Activated CD4-positive, CD25-positive, alpha-beta regulatory T cell treated with anti-CD3 and anti-CD28 coated beads, Interleukin-2, amount 50 U/mL, for 16 hours (primary cell): ENCODE measurements around the gene CIBAR2.
"Not testable (repeated sequence)": the region's sequence is repeated elsewhere in the genome, so short reads cannot be mapped to it uniquely, and the experiment has no call there.

Experiments used
- DNase-seq: peaks from one replicate; pipeline ENCODE4 v3.0.0-alpha.2; 2020; ENCODE audit warnings: low read depth, low spot score

Gene CIBAR2

GRCh38 chr16:85128079-85128837 is 16.0 kb upstream of the CIBAR2 start:
- no peak for DNase-seq

- no peak for DNase-seq
Measured at GRCh38 chr16:85127379-85127723, 15.1 kb upstream of the CIBAR2 start.

- no peak for DNase-seq
Measured at GRCh38 chr16:85126705-85127378, 14.6 kb upstream of the CIBAR2 start.

- no peak for DNase-seq
Measured at GRCh38 chr16:85126394-85126704, 14.1 kb upstream of the CIBAR2 start.

- DNase-seq: no peak
Measured at GRCh38 chr16:85125570-85126393, 13.5 kb upstream of the CIBAR2 start.

- DNase-seq: no peak
Measured at GRCh38 chr16:85124636-85125346, 12.5 kb upstream of the CIBAR2 start.

- no peak for DNase-seq
Measured at GRCh38 chr16:85123891-85124635, 11.8 kb upstream of the CIBAR2 start.

GRCh38 chr16:85123441-85123840 is 11.2 kb upstream of the CIBAR2 start:
- not testable (repeated sequence) for DNase-seq

- no peak for DNase-seq
Measured at GRCh38 chr16:85120006-85120340, 7.7 kb upstream of the CIBAR2 start.

- DNase-seq: no peak
Measured at GRCh38 chr16:85117418-85117817, 5.1 kb upstream of the CIBAR2 start.

- DNase-seq: peak; percentile 58
Measured at GRCh38 chr16:85114909-85115567, 2.8 kb upstream of the CIBAR2 start.

- no peak for DNase-seq
Measured at GRCh38 chr16:85113913-85114312, 1.6 kb upstream of the CIBAR2 start.

GRCh38 chr16:85113168-85113733 is 979 bp upstream of the CIBAR2 start:
- no peak for DNase-seq

- DNase-seq: no peak
Measured at GRCh38 chr16:85111184-85111583, 1.1 kb downstream of the CIBAR2 start.

- no peak for DNase-seq
Measured at GRCh38 chr16:85110105-85110504, 2.2 kb downstream of the CIBAR2 start.

- DNase-seq: no peak
Measured at GRCh38 chr16:85107532-85107931, 4.7 kb downstream of the CIBAR2 start.

- DNase-seq: no peak
Measured at GRCh38 chr16:85107083-85107482, 5.2 kb downstream of the CIBAR2 start.

GRCh38 chr16:85105475-85105874 is 6.8 kb downstream of the CIBAR2 start:
- no peak for DNase-seq

GRCh38 chr16:85104821-85105391 is 7.4 kb downstream of the CIBAR2 start:
- no peak for DNase-seq

- DNase-seq: no peak
Measured at GRCh38 chr16:85104147-85104546, 8.1 kb downstream of the CIBAR2 start.
